ENCODE data around the gene DUOXA1. TPM values are rescaled to one million over a fixed set of nuclear protein-coding genes. Genes with fewer than 3 reads are reported as not detected.

The DUOXA1 gene
- total RNA-seq, 4 donors from 2014 or later, result 1.1 to 7.5 (median 1.9) TPM

DNA sequence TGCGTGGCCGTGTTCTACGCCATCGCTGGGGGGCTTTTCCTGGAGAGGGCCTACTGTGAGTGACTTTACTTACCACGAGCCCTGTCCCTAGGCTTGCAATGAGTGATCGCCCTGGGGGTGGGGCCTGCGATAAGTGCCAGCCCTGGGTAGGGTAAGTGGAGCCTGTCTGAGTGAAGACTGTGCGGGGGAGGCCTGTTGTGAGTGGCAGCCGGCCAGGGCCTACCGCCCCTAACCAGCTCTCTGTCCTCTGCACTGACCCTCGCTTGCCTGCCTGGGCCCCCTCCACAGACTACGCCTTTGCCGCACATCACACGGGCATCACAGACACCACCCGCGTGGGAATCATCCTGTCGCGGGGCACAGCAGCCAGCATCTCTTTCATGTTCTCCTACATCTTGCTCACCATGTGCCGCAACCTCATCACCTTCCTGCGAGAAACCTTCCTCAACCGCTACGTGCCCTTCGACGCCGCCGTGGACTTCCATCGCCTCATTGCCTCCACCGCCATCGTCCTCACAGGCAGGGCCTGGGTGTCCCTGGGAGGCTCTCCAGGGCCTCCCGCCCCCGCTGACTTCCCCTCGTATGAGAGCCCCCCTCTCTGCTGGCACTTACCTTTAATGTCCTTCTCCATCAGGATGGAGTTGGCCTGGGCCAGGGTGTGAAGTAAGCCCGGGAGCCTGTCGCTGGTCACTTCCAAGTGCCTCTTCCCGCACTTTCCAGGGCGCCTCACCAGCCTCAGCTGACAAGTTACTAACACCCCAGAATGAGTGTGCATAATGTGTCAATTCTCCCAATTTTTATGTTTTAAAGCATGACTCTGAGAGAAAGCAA lies 22.5 kb upstream of the DUOXA1 start:
- H3K27me3 ChIP-seq, result no peaks in the 10 kb centered on the region

DNA sequence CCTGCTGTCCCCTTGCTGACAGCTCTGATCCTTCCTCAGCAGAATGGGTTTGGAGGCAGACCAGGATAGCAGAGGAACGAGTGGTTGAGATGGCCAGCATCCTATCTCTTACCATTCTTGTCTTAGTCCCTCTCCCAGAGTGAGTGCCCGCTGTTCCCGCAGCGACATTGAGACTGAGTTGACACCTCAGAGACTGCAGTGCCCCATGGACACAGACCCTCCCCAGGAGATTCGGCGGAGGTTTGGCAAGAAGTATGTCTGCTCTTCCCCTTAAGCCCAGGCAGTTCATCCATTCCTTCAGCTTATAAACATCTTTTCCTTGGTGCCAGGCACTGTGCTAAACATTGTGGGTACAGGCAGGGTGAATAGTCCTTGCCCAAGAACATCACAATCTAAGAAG lies 21.3 kb upstream of the DUOXA1 start:
- WGBS, 2 donors, result 88 to 90% methylated on average over 6 of the region's 6 CpGs
- Histone ChIP-seq H3K27ac (no peak overlapping the region), H3K9me3 (no peaks in the 10 kb centered on the region), H3K36me3 (peaks cover 0 to 23% (median 0%) of the 10 kb centered on the region in 3 donors), H3K4me1 (no peaks in the 10 kb centered on the region), H3K27me3 (no peaks in the 10 kb centered on the region), H3K4me3 (no peak overlapping the region)
- TF ChIP-seq CTCF (IDR thresholded peaks at IDR 0.05) (no peak), POLR2A (IDR thresholded peaks at IDR 0.05) (no peak)
- no peak for DNase-seq (ENCODE audit: low spot score in 2 of 2)

More for the DNA sequence above, 22.5 kb upstream of the DUOXA1 start:
- H3K27ac ChIP-seq, result no peak overlapping the region
- no peak overlapping the region for H3K4me3 ChIP-seq
- H3K36me3 ChIP-seq, result peaks cover 0 to 23% (median 0%) of the 10 kb centered on the region in 3 donors
- TF ChIP-seq EP300 (IDR thresholded peaks at IDR 0.05) (no peak), POLR2A (IDR thresholded peaks at IDR 0.05) (no peak), CTCF (IDR thresholded peaks at IDR 0.05) (no peak)
- no peaks in the 10 kb centered on the region for H3K9me3 ChIP-seq
- no peak for DNase-seq (ENCODE audit: low spot score in 2 of 2)
- peaks cover 0 to 4% (median 0%) of the 10 kb centered on the region in 4 donors for H3K4me1 ChIP-seq
- WGBS, 2 donors, result 92% methylated on average over 36 of the region's 36 CpGs

- H3K36me3 ChIP-seq, result peaks cover 0 to 23% (median 0%) of the 10 kb centered on the region in 3 donors
- DNase-seq (ENCODE audit: low spot score in 2 of 2), result no peak
- 59 to 76% methylated on average over 5 to 6 of the region's 6 CpGs for WGBS, 2 donors
- no peak overlapping the region for H3K27ac ChIP-seq
- no peak overlapping the region for H3K4me3 ChIP-seq
- H3K27me3 ChIP-seq, result no peaks in the 10 kb centered on the region
- H3K4me1 ChIP-seq, result no peaks in the 10 kb centered on the region
- H3K9me3 ChIP-seq, result no peaks in the 10 kb centered on the region
- TF ChIP-seq EP300 (IDR thresholded peaks at IDR 0.05) (no peak), CTCF (IDR thresholded peaks at IDR 0.05) (no peak), POLR2A (IDR thresholded peaks at IDR 0.05) (no peak)
Measured at GRCh38 chr15:45150481-45150880, 20.8 kb upstream of the DUOXA1 start.

DNA sequence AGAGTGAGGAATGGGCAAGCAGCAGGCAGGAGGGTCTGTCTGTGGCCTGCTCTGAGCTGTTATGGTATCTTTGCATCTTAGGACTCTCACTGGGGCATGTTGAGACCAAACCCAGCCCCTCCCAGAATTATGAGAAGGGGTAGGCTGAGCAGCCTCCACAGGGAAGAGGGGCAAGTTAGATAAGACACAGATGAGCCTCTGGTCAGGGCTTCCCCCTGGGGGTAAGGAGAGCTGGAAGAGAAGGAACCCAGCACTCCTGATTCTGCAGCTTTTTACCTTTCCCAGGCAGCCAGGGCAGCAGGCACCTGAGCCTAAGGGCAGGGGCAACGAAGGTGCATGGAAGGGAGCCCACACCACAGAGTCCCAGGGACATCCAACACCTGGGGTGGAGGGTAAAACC lies 19.4 kb upstream of the DUOXA1 start:
- no peaks in the 10 kb centered on the region for H3K4me1 ChIP-seq
- 78 to 83% methylated on average over 1 of the region's 1 CpG for WGBS, 2 donors
- no peak overlapping the region for H3K27ac ChIP-seq
- H3K27me3 ChIP-seq, result no peaks in the 10 kb centered on the region
- TF ChIP-seq EP300 (IDR thresholded peaks at IDR 0.05) (no peak), CTCF (IDR thresholded peaks at IDR 0.05) (no peak), POLR2A (IDR thresholded peaks at IDR 0.05) (no peak)
- no peak overlapping the region for H3K4me3 ChIP-seq
- H3K9me3 ChIP-seq, result no peaks in the 10 kb centered on the region
- DNase-seq (ENCODE audit: low spot score in 2 of 2), result no peak
- peaks cover 0 to 32% (median 0%) of the 10 kb centered on the region in 3 donors for H3K36me3 ChIP-seq

All from tibial nerve (tissue), 4 donors.